Mesenchymal stem cell (in vitro differentiated cells and primary cell): ENCODE measurements around the gene TRNP1.

ENCODE experiments used
- DNase-seq: peaks from one replicate; pipeline ENCODE4 v3.0.0-alpha.2; 2013
- H2AFZ ChIP-seq: one replicate; pipeline ENCODE4 v1.6.1; 2013; ENCODE audit warnings: low read depth, mild to moderate bottlenecking, control low read depth, inconsistent platforms, low read length, moderate library complexity
- H2AK5ac ChIP-seq: 2 replicates; pipeline ENCODE4 v1.6.1; 2013; ENCODE audit warnings: low read length, moderate library complexity, mild to moderate bottlenecking, inconsistent platforms; ENCODE audit not compliant: severe bottlenecking
- H2BK120ac ChIP-seq: one replicate; pipeline ENCODE4 v1.6.1; 2013; ENCODE audit warnings: low read depth, mild to moderate bottlenecking, inconsistent platforms, low read length, moderate library complexity
- H2BK12ac ChIP-seq, 2 experiments: one replicate each; pipeline ENCODE4 v1.6.1; 2013; ENCODE audit warnings: inconsistent platforms in 2 of 2, low read length in 2 of 2, mild to moderate bottlenecking in 2 of 2, moderate library complexity in 2 of 2, control low read depth in 1 of 2
- H2BK15ac ChIP-seq: one replicate; pipeline ENCODE4 v1.6.1; 2013; ENCODE audit warnings: mild to moderate bottlenecking, low read depth, inconsistent platforms; ENCODE audit not compliant: poor library complexity, severe bottlenecking
- H2BK5ac ChIP-seq: 2 replicates; pipeline ENCODE4 v1.6.1; 2013; ENCODE audit warnings: low read depth, mild to moderate bottlenecking, low read length, control low read depth, inconsistent platforms; ENCODE audit not compliant: poor library complexity, severe bottlenecking
- H3K14ac ChIP-seq, 2 experiments: one replicate each; pipeline ENCODE4 v1.6.1; 2013; ENCODE audit warnings: inconsistent platforms in 2 of 2, low read length in 2 of 2, control low read depth in 1 of 2, mild to moderate bottlenecking in 1 of 2, moderate library complexity in 1 of 2
- H3K18ac ChIP-seq, 2 experiments: one replicate each; pipeline ENCODE4 v1.6.1; 2013; ENCODE audit warnings: inconsistent platforms in 2 of 2, low read length in 2 of 2, control low read depth in 1 of 2, low read depth in 1 of 2, mild to moderate bottlenecking in 1 of 2
- H3K23ac ChIP-seq, 2 experiments: one replicate each; pipeline ENCODE4 v1.6.1; 2013; ENCODE audit warnings: inconsistent platforms in 2 of 2, low read length in 2 of 2, mild to moderate bottlenecking in 2 of 2, moderate library complexity in 2 of 2, control low read depth in 1 of 2
- H3K27ac ChIP-seq: 2 replicates; pipeline ENCODE4 v1.5.1; 2013; ENCODE audit warnings: mild to moderate bottlenecking, moderate library complexity, low read length, control low read depth, inconsistent platforms; ENCODE audit not compliant: poor library complexity, severe bottlenecking
- H3K27me3 ChIP-seq, 2 experiments: 2 replicates each; pipeline versions ENCODE4 v1.6.1 to v1.7.0; 2013; ENCODE audit warnings: low read length in 2 of 2, mild to moderate bottlenecking in 2 of 2, moderate library complexity in 2 of 2, control low read depth in 1 of 2, inconsistent platforms in 1 of 2; ENCODE audit not compliant: control insufficient read depth in 1 of 2, insufficient read depth in 1 of 2
- H3K36me3 ChIP-seq, 2 experiments: 2 replicates each; pipeline versions ENCODE4 v1.6.1 to v1.7.0; 2013; ENCODE audit warnings: low read length in 2 of 2, control low read depth in 1 of 2, inconsistent platforms in 1 of 2, low read depth in 1 of 2, mild to moderate bottlenecking in 1 of 2; ENCODE audit not compliant: insufficient read depth in 2 of 2, control insufficient read depth in 1 of 2
- H3K4ac ChIP-seq, 2 experiments: one replicate each; pipeline ENCODE4 v1.6.1; 2013; ENCODE audit warnings: inconsistent platforms in 2 of 2, low read length in 2 of 2, mild to moderate bottlenecking in 2 of 2, moderate library complexity in 2 of 2, control low read depth in 1 of 2, low read depth in 1 of 2
- H3K4me1 ChIP-seq: 2 replicates; pipeline ENCODE4 v1.6.1; 2013; ENCODE audit warnings: low read depth, low read length, control low read depth; ENCODE audit not compliant: control insufficient read depth, insufficient read depth
- H3K4me2 ChIP-seq: 2 replicates; pipeline ENCODE4 v1.6.1; 2013; ENCODE audit warnings: low read length, mild to moderate bottlenecking, inconsistent platforms; ENCODE audit not compliant: poor library complexity, severe bottlenecking
- H3K4me3 ChIP-seq, 2 experiments: 2 replicates each; pipeline versions ENCODE4 v1.5.1 to v1.7.0; 2013; ENCODE audit warnings: low read length in 2 of 2, mild to moderate bottlenecking in 2 of 2, control low read depth in 1 of 2, low read depth in 1 of 2; ENCODE audit not compliant: insufficient read depth in 1 of 2
- H3K79me1 ChIP-seq: replicated peaks from 2 replicates; pipeline ENCODE4 v1.6.1; 2013; ENCODE audit warnings: mild to moderate bottlenecking, control low read depth, low read length, inconsistent platforms; ENCODE audit not compliant: poor library complexity, severe bottlenecking
- H3K9ac ChIP-seq: 2 replicates; pipeline ENCODE4 v1.7.0; 2013; ENCODE audit warnings: mild to moderate bottlenecking, low read length, moderate library complexity
- H3K9me3 ChIP-seq: 2 replicates; pipeline ENCODE4 v1.7.0; 2013; ENCODE audit warnings: mild to moderate bottlenecking, low read length; ENCODE audit not compliant: control insufficient read depth
- H4K8ac ChIP-seq: one replicate; pipeline ENCODE4 v1.6.1; 2013; ENCODE audit warnings: inconsistent platforms, mild to moderate bottlenecking, low read length, moderate library complexity
- H4K91ac ChIP-seq: one replicate; pipeline ENCODE4 v1.6.1; 2013; ENCODE audit warnings: mild to moderate bottlenecking, low read length, inconsistent platforms
- WGBS: methylation state at CpG from one replicate; pipeline ENCODE4 v1.1.7; 2013; ENCODE audit warnings: mixed read lengths; 5-methylcytosine and 5-hydroxymethylcytosine counted together

TRNP1 gene

DNA sequence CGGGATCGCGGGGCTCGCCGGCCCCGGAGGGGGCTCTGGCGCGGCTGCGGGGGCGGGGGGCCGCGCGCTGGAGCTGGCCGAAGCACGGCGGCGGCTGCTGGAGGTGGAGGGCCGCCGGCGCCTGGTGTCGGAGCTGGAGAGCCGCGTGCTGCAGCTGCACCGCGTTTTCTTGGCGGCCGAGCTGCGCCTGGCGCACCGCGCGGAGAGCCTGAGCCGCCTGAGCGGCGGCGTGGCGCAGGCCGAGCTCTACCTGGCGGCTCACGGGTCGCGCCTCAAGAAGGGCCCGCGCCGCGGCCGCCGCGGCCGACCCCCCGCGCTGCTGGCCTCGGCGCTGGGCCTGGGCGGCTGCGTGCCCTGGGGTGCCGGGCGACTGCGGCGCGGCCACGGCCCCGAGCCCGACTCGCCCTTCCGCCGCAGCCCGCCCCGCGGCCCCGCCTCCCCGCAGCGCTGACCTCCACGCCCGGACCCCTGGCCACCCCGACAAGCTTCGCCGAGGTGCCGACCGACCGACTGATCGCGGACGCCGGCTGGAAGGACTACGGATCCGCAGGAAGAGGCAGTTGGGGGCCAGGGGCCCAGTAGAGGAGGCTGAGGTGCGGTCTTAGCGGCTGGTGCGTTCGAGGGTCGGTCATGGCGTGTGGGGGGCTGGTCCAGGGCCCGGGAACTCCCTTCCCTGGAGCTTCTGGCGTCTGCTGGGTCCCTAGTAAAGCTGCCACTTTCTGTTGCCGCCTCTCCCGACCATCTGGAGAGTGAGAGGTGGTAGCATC is 711 bp downstream of the TRNP1 start:
- no peak for DNase-seq
- peak overlapping the region; percentile 43 for H4K8ac ChIP-seq
- H3K36me3 ChIP-seq, result no peaks in the 10 kb centered on the region
- H3K4me3 ChIP-seq, result peak overlapping the region; percentile 86 to 90
- peak overlapping the region; percentile 26 for H2BK5ac ChIP-seq
- no peaks in the 10 kb centered on the region for H3K27me3 ChIP-seq
- peaks cover 49% of the 10 kb centered on the region for H3K4me1 ChIP-seq
- H3K27ac ChIP-seq, result peak overlapping the region; percentile 41
- peak overlapping the region; percentile 66 to 81 for H3K23ac ChIP-seq
- H3K14ac ChIP-seq, result peak overlapping the region in 1 of 2 experiments; percentile 76
- peak overlapping the region; percentile 44 for H3K4me2 ChIP-seq
- peak overlapping the region; percentile 76 to 83 for H3K4ac ChIP-seq
- peak overlapping the region; percentile 64 for H2BK120ac ChIP-seq
- H3K9me3 ChIP-seq, result no peaks in the 10 kb centered on the region
- H3K18ac ChIP-seq, result peak overlapping the region; percentile 84 to 91
- peak overlapping the region; percentile 44 for H2BK15ac ChIP-seq
- WGBS, result under 1% methylated on average over 63 of the region's 97 CpGs
- peak overlapping the region; percentile 83 for H3K9ac ChIP-seq
- no peak overlapping the region for H2AFZ ChIP-seq
- H4K91ac ChIP-seq, result peak overlapping the region; percentile 58
- no peak overlapping the region for H2AK5ac ChIP-seq
- peak overlapping the region in 1 of 2 experiments; percentile 81 for H2BK12ac ChIP-seq
- H3K79me1 ChIP-seq, result no peaks in the 10 kb centered on the region

DNA sequence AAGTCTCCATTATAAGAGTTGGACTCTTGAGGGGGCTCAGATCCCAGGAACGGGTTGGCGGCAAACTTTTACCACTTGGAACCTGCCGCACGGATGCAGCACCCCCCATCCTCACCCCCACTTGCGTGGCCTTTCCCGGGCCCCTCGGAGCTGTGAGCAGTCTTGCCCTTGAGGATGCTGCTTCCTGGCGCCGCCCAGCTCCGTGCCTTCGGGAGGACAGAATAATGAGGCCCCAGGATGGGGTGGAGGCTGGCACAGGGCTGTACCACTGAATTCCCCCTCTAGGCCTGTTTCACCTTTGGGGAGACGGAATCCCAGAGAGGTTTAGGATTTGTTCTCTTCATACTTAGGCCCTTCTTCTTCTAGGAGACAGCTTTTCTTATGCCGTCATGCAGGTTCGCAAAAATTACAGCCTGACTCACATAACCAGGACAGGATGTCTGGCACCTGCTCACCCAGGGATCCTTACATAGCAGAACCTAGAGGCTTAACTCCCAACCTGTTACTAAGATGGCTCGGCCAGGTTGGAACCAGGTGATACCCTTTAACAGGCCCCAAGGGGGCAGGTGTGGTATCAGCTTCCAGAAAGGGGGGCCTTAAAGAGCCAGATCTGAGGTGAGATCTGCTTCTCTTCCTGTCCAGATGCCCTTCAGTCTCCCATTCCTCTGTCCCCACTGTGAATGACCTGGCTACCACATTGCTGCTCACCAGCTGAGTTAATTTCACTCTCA is 1.5 kb downstream of the TRNP1 start:
- WGBS, result 18% methylated on average over 13 of the region's 15 CpGs
- Histone ChIP-seq H2AK5ac (no peak overlapping the region), H4K91ac (no peak overlapping the region), H3K4ac (peak overlapping the region; percentile 76 to 83), H3K9ac (peak overlapping the region; percentile 83), H2BK15ac (peak overlapping the region; percentile 35), H3K23ac (peak overlapping the region in 1 of 2 experiments; percentile 15), H2AFZ (no peak overlapping the region), H2BK120ac (peak overlapping the region; percentile 64), H3K4me3 (peak overlapping the region; percentile 86 to 90), H3K14ac (peak overlapping the region in 1 of 2 experiments; percentile 76), H3K4me2 (peak overlapping the region; percentile 44), H2BK5ac (peak overlapping the region; percentile 26), H3K27ac (peak overlapping the region; percentile 41), H2BK12ac (peak overlapping the region; percentile 12 to 31), H3K36me3 (no peaks in the 10 kb centered on the region), H3K18ac (peak overlapping the region; percentile 84 to 91), H3K27me3 (no peaks in the 10 kb centered on the region), H3K79me1 (no peaks in the 10 kb centered on the region), H3K4me1 (peaks cover 54% of the 10 kb centered on the region), H3K9me3 (no peaks in the 10 kb centered on the region), H4K8ac (peak overlapping the region; percentile 27)
- no peak for DNase-seq

DNA sequence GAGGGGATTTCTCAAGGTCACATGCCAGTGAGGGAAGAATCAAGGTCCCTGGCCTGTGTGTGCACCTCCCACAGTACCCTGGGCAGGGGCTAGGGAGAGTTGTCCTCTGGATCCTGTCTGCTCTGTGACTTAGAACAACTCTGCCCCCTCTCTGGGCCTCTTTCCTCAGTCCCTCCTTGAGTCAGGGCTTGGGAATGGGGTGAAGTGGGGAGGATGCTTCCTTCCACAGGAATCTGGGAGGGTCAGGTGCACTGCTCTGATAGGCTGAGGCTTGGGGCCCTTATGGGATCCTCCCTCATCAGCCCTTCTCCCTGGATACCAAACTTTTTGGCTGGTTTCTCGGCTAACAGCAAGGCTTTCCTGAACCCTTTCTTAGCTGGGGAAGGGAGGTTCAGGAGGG is 2.5 kb downstream of the TRNP1 start:
- Histone ChIP-seq H2BK15ac (no peak overlapping the region), H3K4me1 (peaks cover 56% of the 10 kb centered on the region), H2AFZ (no peak overlapping the region), H3K4me2 (peak overlapping the region; percentile 71), H2BK5ac (no peak overlapping the region), H3K9ac (peak overlapping the region; percentile 30), H3K9me3 (no peaks in the 10 kb centered on the region), H2BK120ac (no peak overlapping the region), H3K18ac (no peak overlapping the region), H3K27me3 (no peaks in the 10 kb centered on the region), H3K23ac (no peak overlapping the region), H3K4ac (no peak overlapping the region), H3K36me3 (no peaks in the 10 kb centered on the region), H4K8ac (peak overlapping the region; percentile 13), H3K79me1 (no peaks in the 10 kb centered on the region), H4K91ac (peak overlapping the region; percentile 47), H3K4me3 (peak overlapping the region in 1 of 2 experiments; percentile 90), H3K14ac (no peak overlapping the region), H2BK12ac (peak overlapping the region in 1 of 2 experiments; percentile 30), H2AK5ac (peak overlapping the region; percentile 5), H3K27ac (peak overlapping the region; percentile 41)
- 70% methylated on average over 1 of the region's 1 CpG for WGBS
- peak; percentile 61 for DNase-seq

DNA sequence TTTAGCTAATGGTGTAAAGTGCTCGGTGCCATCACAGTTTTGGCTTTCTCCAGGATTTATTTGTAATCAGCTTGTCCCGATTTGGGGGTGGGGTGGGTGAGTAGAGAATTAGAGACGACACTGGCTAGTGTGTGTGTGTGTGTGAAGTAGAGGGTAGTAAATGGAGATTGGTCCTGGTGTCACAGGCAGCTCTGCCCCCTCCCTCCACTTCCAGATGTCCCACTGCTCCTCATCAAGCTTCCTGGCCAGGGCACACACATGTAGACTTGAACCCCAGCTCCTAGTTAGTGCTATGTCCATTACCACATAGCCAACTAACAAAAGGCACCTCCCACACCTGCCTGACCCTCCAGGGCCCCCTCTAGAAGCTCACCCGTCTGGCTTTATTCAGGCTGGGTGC is 3.2 kb downstream of the TRNP1 start:
- no peak overlapping the region for H2BK15ac ChIP-seq
- H3K36me3 ChIP-seq, result no peaks in the 10 kb centered on the region
- peaks cover 56% of the 10 kb centered on the region for H3K4me1 ChIP-seq
- no peak for DNase-seq
- H2AK5ac ChIP-seq, result no peak overlapping the region
- no peak overlapping the region for H2BK120ac ChIP-seq
- no peak overlapping the region for H3K27ac ChIP-seq
- no peaks in the 10 kb centered on the region for H3K27me3 ChIP-seq
- no peak overlapping the region for H4K8ac ChIP-seq
- H3K23ac ChIP-seq, result no peak overlapping the region
- peak overlapping the region in 1 of 2 experiments; percentile 45 for H2BK12ac ChIP-seq
- H2BK5ac ChIP-seq, result no peak overlapping the region
- no peak overlapping the region for H4K91ac ChIP-seq
- peak overlapping the region; percentile 1 for H3K4me2 ChIP-seq
- H3K9ac ChIP-seq, result peak overlapping the region; percentile 30
- H3K9me3 ChIP-seq, result no peaks in the 10 kb centered on the region
- no peak overlapping the region for H2AFZ ChIP-seq
- H3K79me1 ChIP-seq, result no peaks in the 10 kb centered on the region
- H3K18ac ChIP-seq, result peak overlapping the region in 1 of 2 experiments; percentile 3
- WGBS, result 89% methylated on average over 3 of the region's 4 CpGs
- no peak overlapping the region for H3K14ac ChIP-seq
- H3K4me3 ChIP-seq, result peak overlapping the region in 1 of 2 experiments; percentile 90
- no peak overlapping the region for H3K4ac ChIP-seq
